ENCODE measurements around the gene BABAM2. TPM values are rescaled to one million over a fixed set of nuclear protein-coding genes. Genes with fewer than 3 reads are reported as not detected.

BABAM2 gene
- total RNA-seq, 1 experiment from 2014 or later, result 27.1 TPM

GRCh38 chr2:28336264-28336980, 445.9 kb downstream of the BABAM2 start:
- no peak overlapping the region for H3K14ac ChIP-seq (ENCODE audit: insufficient read depth, low read length)
- H3K27me3 Mint-ChIP-seq (ENCODE audit: low read depth), result peaks cover 1% of the 10 kb centered on the region; the same call in 1 of the 2 replicates
- H3K18ac ChIP-seq (ENCODE audit: insufficient read length, low read depth, low read length), result no peak overlapping the region
- H2BK15ac ChIP-seq (ENCODE audit: low read depth, low read length), result no peak overlapping the region
- no peak overlapping the region for H3K56ac ChIP-seq (ENCODE audit: insufficient read length, low read depth, low read length)
- H4K20me1 ChIP-seq (ENCODE audit: control insufficient read depth, insufficient read depth, insufficient read length), result no peaks in the 10 kb centered on the region
- no peak overlapping the region for H2BK12ac ChIP-seq (ENCODE audit: insufficient read length, low read depth, low read length)
- DNase-seq, result no peak
- no peak overlapping the region for H2BK120ac ChIP-seq (ENCODE audit: low read depth, low read length, poor library complexity, severe bottlenecking)
- H3K4ac ChIP-seq (ENCODE audit: low read depth, low read length), result no peak overlapping the region
- H2BK20ac ChIP-seq (ENCODE audit: low read depth, low read length, poor library complexity, severe bottlenecking), result no peak overlapping the region
- no peak overlapping the region for H3K23ac ChIP-seq (ENCODE audit: insufficient read length, low read depth, low read length)
- no peak overlapping the region for H3K4me3 Mint-ChIP-seq
- no peak overlapping the region for H3K27ac Mint-ChIP-seq
- no peak for TF ChIP-seq CTCF (conservative IDR thresholded peaks at IDR 0.05)
- H3K23me2 ChIP-seq (ENCODE audit: insufficient read length, low read depth, low read length, poor library complexity, severe bottlenecking), result no peaks in the 10 kb centered on the region
- no peak overlapping the region for H2BK5ac ChIP-seq (ENCODE audit: insufficient read length, low read length)
- peaks cover 11 to 19% of the 10 kb centered on the region in 2 experiments for H3K4me1 Mint-ChIP-seq
- no peaks in the 10 kb centered on the region for H3K27me3 ChIP-seq (ENCODE audit: insufficient read depth, low read length)
- H3K9me3 Mint-ChIP-seq, result no peaks in the 10 kb centered on the region; a peak in 1 of 5 replicates
- H3K4me1 ChIP-seq (ENCODE audit: insufficient read depth, low read length), result no peaks in the 10 kb centered on the region
- H4K8ac ChIP-seq (replicated peaks; ENCODE audit: insufficient read length, low read depth, low read length), result no peak overlapping the region
- no peak overlapping the region for H2AK5ac ChIP-seq (ENCODE audit: insufficient read length, low read length)
- no peak overlapping the region for H3K4me2 ChIP-seq (ENCODE audit: insufficient read depth, insufficient read length, low read length)
- H3K27ac ChIP-seq (ENCODE audit: insufficient read length, low read depth, low read length), result no peak overlapping the region
- H3K36me3 Mint-ChIP-seq (ENCODE audit: insufficient read depth in 1 of 3, low read depth in 3 of 3), result no peaks in the 10 kb centered on the region; a peak in 1 of 7 replicates
- H3K79me2 ChIP-seq (ENCODE audit: insufficient read depth, low read length), result no peaks in the 10 kb centered on the region
- H4K91ac ChIP-seq (ENCODE audit: insufficient read length, low read depth, low read length), result no peak overlapping the region
- no peak overlapping the region for H3T11ph ChIP-seq (ENCODE audit: low read length)
- H2AFZ ChIP-seq (ENCODE audit: low read length), result no peak overlapping the region
- no CpG with 5 or more reads among the region's 13 CpGs for WGBS (ENCODE audit: extremely low coverage, insufficient read length, low lambda C conversion rate)
- H3K9me3 ChIP-seq (ENCODE audit: control insufficient read depth, low read depth, low read length), result no peaks in the 10 kb centered on the region
- H3K79me1 ChIP-seq (ENCODE audit: insufficient read depth, low read depth, low read length, poor library complexity, severe bottlenecking), result no peaks in the 10 kb centered on the region
- no peak overlapping the region for H3K9ac ChIP-seq (ENCODE audit: extremely low read depth, insufficient read length, low read length)
- no peak overlapping the region for H4K5ac ChIP-seq (ENCODE audit: insufficient read length, low read depth, low read length)

All from H9 (cell line).